SK-N-SH (cell line): ENCODE results near the gene TBC1D1. TPM values are rescaled to one million over a fixed set of nuclear protein-coding genes. Genes with fewer than 3 reads are reported as not detected.
A peak's percentile ranks its signal among the peaks of the same experiment; 100 is the strongest.

Experiments
- CTCF ChIA-PET: fragments of 300-600, 350-600 bp; formaldehyde crosslinking; extraction: SDS; loops from one replicate; lab custom pipeline; 2021; lab: Yijun Ruan, JAX
- POLR2A ChIA-PET: fragments of 350-600 bp; sonication (Branson Sonifier 250); formaldehyde crosslinking; extraction: SDS; loops from one replicate; lab custom pipeline; 2020; ENCODE audit warnings: antibody characterized with exemption, inconsistent platforms; lab: Yijun Ruan, JAX
- DNase-seq: peaks from one replicate; pipeline ENCODE4 v3.0.0; 2012
- H2AFZ ChIP-seq: fragments of 200-600 bp; sonication (generic); 2 replicates; pipeline ENCODE4 v1.8.1; 2016; ENCODE audit warnings: antibody characterized with exemption, mild to moderate bottlenecking, low read depth
- H3F3A ChIP-seq: fragments of 200-600 bp; sonication (generic); replicated peaks from 2 replicates; pipeline ENCODE3; 2016; ENCODE audit warnings: antibody characterized with exemption, mild to moderate bottlenecking; ENCODE audit not compliant: insufficient read depth
- H3K27ac ChIP-seq, 2 experiments: fragments of 200-500 bp in 1 of 2; fragments of 200-600 bp in 1 of 2; sonication (Bioruptor generic) in 1 of 2; sonication (generic), shearing (Covaris generic) in 1 of 2; 2 replicates each; pipeline versions ENCODE4 v1.5.1 to v1.6.1; 2014 to 2016; ENCODE audit warnings: low read depth in 2 of 2, inconsistent platforms in 1 of 2, low read length in 1 of 2, mild to moderate bottlenecking in 1 of 2, mixed read lengths in 1 of 2
- H3K27me3 ChIP-seq: fragments of 200-600 bp; sonication (generic), shearing (Covaris generic); 2 replicates; pipeline ENCODE4 v1.6.1; 2016; ENCODE audit warnings: mixed run types; ENCODE audit not compliant: insufficient read depth
- H3K36me3 ChIP-seq, 2 experiments: fragments of 200-500 bp in 1 of 2; fragments of 200-600 bp in 1 of 2; sonication (Bioruptor generic) in 1 of 2; sonication (generic) in 1 of 2; replicated peaks in 1 of 2; 2 replicates each; pipeline versions ENCODE3 to v1.5.1; 2014 to 2016; ENCODE audit warnings: low read length in 1 of 2, mild to moderate bottlenecking in 1 of 2; ENCODE audit not compliant: insufficient read depth in 2 of 2, control insufficient read depth in 1 of 2
- H3K4me1 ChIP-seq, 2 experiments: fragments of 200-500 bp in 1 of 2; fragments of 200-600 bp in 1 of 2; sonication (Bioruptor generic) in 1 of 2; sonication (generic), shearing (Covaris generic) in 1 of 2; 2 replicates each; pipeline versions ENCODE4 v1.5.1 to v1.6.1; 2014 to 2016; ENCODE audit warnings: low read depth in 1 of 2, low read length in 1 of 2, mixed run types in 1 of 2; ENCODE audit not compliant: insufficient read depth in 2 of 2, control insufficient read depth in 1 of 2
- H3K4me2 ChIP-seq: fragments of 200-600 bp; sonication (generic), shearing (Covaris generic); 2 replicates; pipeline ENCODE4 v1.6.1; 2017; ENCODE audit warnings: mixed run types
- H3K4me3 ChIP-seq, 2 experiments: fragments of 200-500 bp in 1 of 2; fragments of 200-600 bp in 1 of 2; sonication (Bioruptor generic) in 1 of 2; sonication (generic), shearing (Covaris generic) in 1 of 2; 2 replicates each; pipeline versions ENCODE4 v1.5.1 to v1.8.1; 2014 to 2016; ENCODE audit warnings: low read depth in 2 of 2, inconsistent platforms in 1 of 2, low read length in 1 of 2, mild to moderate bottlenecking in 1 of 2, mixed read lengths in 1 of 2, moderate library complexity in 1 of 2
- H3K79me2 ChIP-seq: fragments of 200-600 bp; sonication (generic); 2 replicates; pipeline ENCODE4 v1.8.1; 2017; ENCODE audit warnings: mild to moderate bottlenecking; ENCODE audit not compliant: insufficient read depth
- H3K9ac ChIP-seq: fragments of 200-600 bp; sonication (generic); 2 replicates; pipeline ENCODE4 v1.6.1; 2017; ENCODE audit warnings: mixed run types
- H3K9me2 ChIP-seq: fragments of 200-600 bp; sonication (generic); 2 replicates; pipeline ENCODE4 v1.6.1; 2017; ENCODE audit warnings: mixed run types
- H3K9me3 ChIP-seq: fragments of 200-600 bp; sonication (generic); 2 replicates; pipeline ENCODE4 v1.6.1; 2017; ENCODE audit warnings: mixed run types, mild to moderate bottlenecking, moderate library complexity
- H4K20me1 ChIP-seq: fragments of 200-600 bp; sonication (generic); 2 replicates; pipeline ENCODE4 v1.6.1; 2017; ENCODE audit warnings: mild to moderate bottlenecking, mixed run types; ENCODE audit not compliant: insufficient read depth
- FOXJ3 ChIP-seq: sonication (generic); formaldehyde crosslinking; IDR thresholded peaks from 2 replicates; pipeline ENCODE4 v1.5.1; 2020; ENCODE audit warnings: mild to moderate bottlenecking, missing genetic modification reagents
- RAD21 ChIP-seq: IDR thresholded peaks from 2 replicates; pipeline ENCODE4 v1.6.1; 2012; ENCODE audit warnings: mild to moderate bottlenecking, low read length
- RFX5 ChIP-seq: IDR thresholded peaks from 2 replicates; pipeline ENCODE4 v1.6.1; 2012; ENCODE audit warnings: mild to moderate bottlenecking, improper control_type of control experiment, low read length
- WGBS: methylation state at CpG from one replicate; pipeline ENCODE4 v1.1.6; 2017; ENCODE audit warnings: low lambda C conversion rate; 5-methylcytosine and 5-hydroxymethylcytosine counted together
- polyA plus RNA-seq, 3 experiments: library from polyadenylated mRNA; depleted of rRNA; stranded (reverse); fragments of >200 nt; gene quantifications; 2 replicates each; pipeline ENCODE4 v1.2.3, GENCODE V29; 2012
- TF ChIP-seq, protein P1 (sequence below): IDR thresholded peaks from 2 replicates; pipeline ENCODE4; 2012
- TF ChIP-seq, protein P2 (sequence below): fragments of 200-600 bp; sonication (generic); IDR thresholded peaks from 2 replicates; pipeline ENCODE4 v1.6.1; 2017; ENCODE audit warnings: antibody characterized with exemption, mild to moderate bottlenecking, moderate library complexity

The TBC1D1 gene
- polyA plus RNA-seq, 1 of the 3 experiments (the other 2 are of a cell fraction) = 29.8 TPM

DNA sequence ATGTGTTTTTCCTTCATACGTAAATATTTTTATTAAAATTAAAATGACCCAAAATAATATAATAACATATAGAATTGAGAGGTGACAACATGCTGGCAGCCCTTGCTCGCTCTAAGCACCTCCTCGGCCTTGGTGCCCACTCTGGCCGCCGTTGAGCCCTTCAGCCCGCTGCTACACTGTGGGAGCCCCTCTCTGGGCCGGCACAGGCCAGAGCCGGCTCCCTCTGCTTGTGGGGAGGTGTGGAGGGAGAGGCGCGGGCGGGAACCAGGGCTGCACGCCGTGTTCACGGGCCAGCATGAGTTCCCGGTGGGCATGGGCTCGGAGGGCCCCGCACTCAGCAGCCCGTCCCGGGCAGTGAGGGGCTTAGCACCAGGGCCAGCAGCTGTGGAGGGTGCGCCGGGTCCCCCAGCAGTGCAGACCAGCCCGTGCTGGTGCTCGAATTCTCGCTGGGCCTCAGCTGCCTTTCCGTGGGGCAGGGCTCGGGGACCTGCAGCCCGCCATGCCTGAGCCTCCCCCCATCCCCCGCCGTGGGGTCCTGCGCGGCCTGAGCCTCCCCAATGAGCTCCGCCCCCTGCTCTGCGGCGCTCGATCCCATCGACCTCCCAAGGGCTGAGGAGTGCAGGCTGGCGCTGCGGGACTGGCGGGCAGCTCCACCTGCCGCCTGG is 291.6 kb downstream of the TBC1D1 start:
- Histone ChIP-seq H3K4me1 (peaks cover 0 to 6% of the 10 kb centered on the region in 2 experiments; a peak in 2 of 4 replicates), H3K27me3 (no peaks in the 10 kb centered on the region), H3K27ac (no peak overlapping the region), H3K9ac (no peak overlapping the region), H3F3A (peaks cover 5% of the 10 kb centered on the region), H2AFZ (no peak overlapping the region), H4K20me1 (no peaks in the 10 kb centered on the region), H3K9me3 (no peaks in the 10 kb centered on the region), H3K79me2 (no peaks in the 10 kb centered on the region), H3K9me2 (no peaks in the 10 kb centered on the region), H3K36me3 (no peaks in the 10 kb centered on the region), H3K4me2 (no peak overlapping the region), H3K4me3 (no peak overlapping the region)
- POLR2A ChIA-PET = no interaction called here
- no peak for TF ChIP-seq FOXJ3 (CRISPR knock-in tag)
- TF ChIP-seq RFX5 = no peak
- TF ChIP-seq, protein P1, sequence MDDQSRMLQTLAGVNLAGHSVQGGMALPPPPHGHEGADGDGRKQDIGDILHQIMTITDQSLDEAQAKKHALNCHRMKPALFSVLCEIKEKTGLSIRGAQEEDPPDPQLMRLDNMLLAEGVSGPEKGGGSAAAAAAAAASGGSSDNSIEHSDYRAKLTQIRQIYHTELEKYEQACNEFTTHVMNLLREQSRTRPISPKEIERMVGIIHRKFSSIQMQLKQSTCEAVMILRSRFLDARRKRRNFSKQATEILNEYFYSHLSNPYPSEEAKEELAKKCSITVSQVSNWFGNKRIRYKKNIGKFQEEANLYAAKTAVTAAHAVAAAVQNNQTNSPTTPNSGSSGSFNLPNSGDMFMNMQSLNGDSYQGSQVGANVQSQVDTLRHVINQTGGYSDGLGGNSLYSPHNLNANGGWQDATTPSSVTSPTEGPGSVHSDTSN = no peak
- WGBS = 91% methylated on average over 5 of the region's 40 CpGs
- CTCF ChIA-PET = interaction anchor here (10.2 kb wide), 1 partner anchor 547 kb away, joined by 182 read pairs; no protein-coding TSS in a partner anchor
- no peak for DNase-seq

DNA sequence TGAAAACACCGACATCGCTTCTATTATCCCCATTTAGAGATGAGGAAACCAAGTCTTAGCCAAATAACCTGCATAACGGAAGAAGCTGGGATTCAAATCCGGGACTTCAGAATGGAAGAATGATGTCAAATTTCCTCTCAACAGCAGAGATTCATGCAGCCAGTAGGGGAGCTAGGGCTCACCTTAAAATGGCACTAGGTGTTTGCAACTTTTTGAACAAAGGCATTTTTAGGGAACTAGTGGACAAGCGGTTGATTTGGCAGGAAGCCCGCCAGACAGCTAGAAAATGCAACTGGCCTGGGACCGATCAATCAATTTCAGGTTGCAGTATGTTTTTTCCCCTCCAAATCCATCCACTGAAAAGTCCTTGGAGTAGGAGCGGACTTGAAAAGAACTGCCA is 293.5 kb downstream of the TBC1D1 start:
- Histone ChIP-seq H2AFZ (no peak overlapping the region), H3K4me3 (no peak overlapping the region), H3K4me2 (no peak overlapping the region), H3K79me2 (no peaks in the 10 kb centered on the region), H3F3A (peaks cover 5% of the 10 kb centered on the region), H3K9ac (no peak overlapping the region), H3K9me2 (no peaks in the 10 kb centered on the region), H4K20me1 (no peaks in the 10 kb centered on the region), H3K36me3 (no peaks in the 10 kb centered on the region), H3K27ac (no peak overlapping the region), H3K9me3 (no peaks in the 10 kb centered on the region), H3K27me3 (no peaks in the 10 kb centered on the region), H3K4me1 (peaks cover 4 to 6% of the 10 kb centered on the region in 2 experiments; a peak in 3 of 4 replicates)
- CTCF ChIA-PET = interaction anchor here (0.6 to 1.7 kb wide), 5 partner anchors 35 to 598 kb away, joined by 3 to 6 read pairs (median 4); partner anchors contain the start of gene TLR10
- 92% methylated on average over 8 of the region's 8 CpGs for WGBS
- POLR2A ChIA-PET = no interaction called here
- DNase-seq = no peak
- TF ChIP-seq, protein P2, sequence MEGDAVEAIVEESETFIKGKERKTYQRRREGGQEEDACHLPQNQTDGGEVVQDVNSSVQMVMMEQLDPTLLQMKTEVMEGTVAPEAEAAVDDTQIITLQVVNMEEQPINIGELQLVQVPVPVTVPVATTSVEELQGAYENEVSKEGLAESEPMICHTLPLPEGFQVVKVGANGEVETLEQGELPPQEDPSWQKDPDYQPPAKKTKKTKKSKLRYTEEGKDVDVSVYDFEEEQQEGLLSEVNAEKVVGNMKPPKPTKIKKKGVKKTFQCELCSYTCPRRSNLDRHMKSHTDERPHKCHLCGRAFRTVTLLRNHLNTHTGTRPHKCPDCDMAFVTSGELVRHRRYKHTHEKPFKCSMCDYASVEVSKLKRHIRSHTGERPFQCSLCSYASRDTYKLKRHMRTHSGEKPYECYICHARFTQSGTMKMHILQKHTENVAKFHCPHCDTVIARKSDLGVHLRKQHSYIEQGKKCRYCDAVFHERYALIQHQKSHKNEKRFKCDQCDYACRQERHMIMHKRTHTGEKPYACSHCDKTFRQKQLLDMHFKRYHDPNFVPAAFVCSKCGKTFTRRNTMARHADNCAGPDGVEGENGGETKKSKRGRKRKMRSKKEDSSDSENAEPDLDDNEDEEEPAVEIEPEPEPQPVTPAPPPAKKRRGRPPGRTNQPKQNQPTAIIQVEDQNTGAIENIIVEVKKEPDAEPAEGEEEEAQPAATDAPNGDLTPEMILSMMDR = peak; percentile 25; the same call in 1 of the 2 replicates
- TF ChIP-seq RAD21 = no peak
